Endothelial cell of umbilical vein (primary cell): Measurements from ENCODE around the gene LBX2. TPM values are rescaled to one million over a fixed set of nuclear protein-coding genes. Genes with fewer than 3 reads are reported as not detected.

Experiments used
- BruUV-seq: library from RNA; stranded (reverse); fragments of 400-500 nt; replicated peaks from 2 replicates; lab custom pipeline; 2021; lab: Mats Ljungman, UMichigan
- CTCF ChIA-PET: fragments of 300-600, 350-600 bp; sonication (Branson Sonifier 250); formaldehyde crosslinking; loops from one replicate; lab custom pipeline; 2021; ENCODE audit warnings: antibody characterized with exemption, inconsistent platforms; lab: Charles Lee
- POLR2A ChIA-PET: fragments of 300-600, 350-600 bp; sonication (Branson Sonifier 250); formaldehyde crosslinking; loops from one replicate; lab custom pipeline; 2021; ENCODE audit warnings: antibody characterized with exemption, inconsistent platforms; lab: Charles Lee
- DNase-seq: peaks from one replicate; pipeline ENCODE4 v3.0.0-alpha.2; 2011; ENCODE audit warnings: low read depth, low spot score
- FAIRE-seq: peaks from 2 replicates; lab custom pipeline; 2011; peaks lifted over from hg19 to GRCh38; lab: Jason Lieb, UNC
- H2AFZ ChIP-seq: 2 replicates; pipeline ENCODE4 v1.6.0; 2012; ENCODE audit warnings: low read depth, low read length, control low read depth, inconsistent platforms
- H3K27ac ChIP-seq: 2 replicates; pipeline ENCODE4 v1.5.1; 2011; ENCODE audit warnings: low read depth, mild to moderate bottlenecking, control low read depth, low read length, moderate library complexity; ENCODE audit not compliant: insufficient read depth
- H3K27me3 ChIP-seq, 2 experiments: 2 replicates each; pipeline versions ENCODE4 v1.6.0 to v1.6.1; 2011; ENCODE audit warnings: low read length in 2 of 2, mixed read lengths in 1 of 2; ENCODE audit not compliant: control insufficient read depth in 2 of 2, insufficient read depth in 2 of 2
- H3K36me3 ChIP-seq, 2 experiments: 2 replicates in 1 of 2; 3 replicates in 1 of 2; pipeline ENCODE4 v1.5.1; 2011; ENCODE audit warnings: low read length in 2 of 2, mild to moderate bottlenecking in 1 of 2, moderate library complexity in 1 of 2; ENCODE audit not compliant: control insufficient read depth in 2 of 2, insufficient read depth in 2 of 2; ENCODE audit errors: extremely low read depth in 1 of 2
- H3K4me1 ChIP-seq: 3 replicates; pipeline ENCODE4 v1.5.1; 2011; ENCODE audit warnings: mild to moderate bottlenecking, low read length; ENCODE audit not compliant: control insufficient read depth, insufficient read depth; ENCODE audit errors: extremely low read depth
- H3K4me2 ChIP-seq: 2 replicates; pipeline ENCODE4 v1.6.1; 2011; ENCODE audit warnings: low read length, control low read depth, mixed read lengths; ENCODE audit not compliant: insufficient read depth
- H3K4me3 ChIP-seq, 3 experiments: fragments of 200-600 bp in 1 of 3; sonication (generic), shearing (Covaris generic) in 1 of 3; replicated peaks in 1 of 3; 2 replicates each; pipeline ENCODE4 v1.5.1; 2011 to 2016; ENCODE audit warnings: control low read depth in 3 of 3, low read length in 3 of 3, mild to moderate bottlenecking in 2 of 3, inconsistent platforms in 1 of 3, low read depth in 1 of 3, moderate library complexity in 1 of 3; ENCODE audit not compliant: insufficient read depth in 1 of 3
- H3K79me2 ChIP-seq: 2 replicates; pipeline ENCODE4 v1.6.0; 2012; ENCODE audit warnings: low read length, inconsistent platforms; ENCODE audit not compliant: control insufficient read depth, insufficient read depth
- H3K9ac ChIP-seq: replicated peaks from 2 replicates; pipeline ENCODE3; 2011; ENCODE audit warnings: low read length, control low read depth; ENCODE audit not compliant: insufficient read depth; ENCODE audit errors: extremely low read depth
- H3K9me1 ChIP-seq: replicated peaks from 3 replicates; pipeline ENCODE4 v1.6.0; 2011; ENCODE audit warnings: mild to moderate bottlenecking, low read length; ENCODE audit not compliant: control insufficient read depth, insufficient read depth; ENCODE audit errors: extremely low read depth
- H3K9me3 ChIP-seq: replicated peaks from 2 replicates; pipeline ENCODE4 v1.5.1; 2012; ENCODE audit warnings: low read length, inconsistent platforms; ENCODE audit not compliant: control insufficient read depth, insufficient read depth
- H4K20me1 ChIP-seq: replicated peaks from 2 replicates; pipeline ENCODE3; 2011; ENCODE audit warnings: mild to moderate bottlenecking, low read length; ENCODE audit not compliant: control insufficient read depth, insufficient read depth; ENCODE audit errors: extremely low read depth
- CTCF ChIP-seq, 2 donors: IDR thresholded peaks; 1 replicate in 1 of 2; 2 replicates in 1 of 2; pipeline ENCODE4 v1.5.1; 2011; ENCODE audit warnings: low read length in 2 of 2, mild to moderate bottlenecking in 2 of 2, moderate library complexity in 2 of 2, control low read depth in 1 of 2, inconsistent platforms in 1 of 2, low read depth in 1 of 2; ENCODE audit not compliant: insufficient read depth in 1 of 2; ENCODE audit errors: extremely low read depth in 1 of 2
- EZH2 ChIP-seq: IDR thresholded peaks from 2 replicates; pipeline ENCODE4 v1.6.1; 2012; ENCODE audit warnings: borderline replicate concordance, low read depth, mild to moderate bottlenecking, moderate library complexity, low read length, inconsistent platforms; ENCODE audit not compliant: severe bottlenecking
- FOS ChIP-seq: IDR thresholded peaks from 2 replicates; pipeline ENCODE4 v1.6.1; 2011; ENCODE audit warnings: mild to moderate bottlenecking, low read length, moderate library complexity, borderline replicate concordance; ENCODE audit not compliant: insufficient read depth
- GATA2 ChIP-seq: IDR thresholded peaks from 2 replicates; pipeline ENCODE4 v1.7.0; 2011; ENCODE audit warnings: low read depth, mild to moderate bottlenecking, moderate library complexity, mixed read lengths, low read length; ENCODE audit not compliant: insufficient read length, insufficient read depth
- JUN ChIP-seq: IDR thresholded peaks from 2 replicates; pipeline ENCODE4 v1.6.1; 2011; ENCODE audit warnings: borderline replicate concordance, low read depth; ENCODE audit not compliant: insufficient read length, insufficient read depth
- MAX ChIP-seq: IDR thresholded peaks from 2 replicates; pipeline ENCODE4 v1.6.1; 2011; ENCODE audit not compliant: insufficient read depth, insufficient read length
- MYC ChIP-seq: IDR thresholded peaks from one replicate; pipeline ENCODE4 v1.6.1; 2011; ENCODE audit warnings: mild to moderate bottlenecking, low read depth, low read length
- POLR2A ChIP-seq: IDR thresholded peaks from 2 replicates; pipeline ENCODE4 v1.6.1; 2012; ENCODE audit warnings: low read depth, mild to moderate bottlenecking, control low read depth, low read length
- POLR2AphosphoS5 ChIP-seq: IDR thresholded peaks from 2 replicates; pipeline ENCODE4 v1.6.1; 2012; ENCODE audit warnings: low read depth, mild to moderate bottlenecking, control low read depth, low read length, moderate library complexity; ENCODE audit not compliant: insufficient read depth
- dilution Hi-C: fragments of 300-500 bp; cut with MboI; formaldehyde crosslinking; loops from one replicate; pipeline ENCODE4 v1.15.0; 2019; ENCODE audit warnings: low sequenced_read_pairs; ENCODE audit not compliant: extremely low pct_ligation_motif_present
- intact Hi-C: fragments of 100-400 bp; cut with micrococcal nuclease; formaldehyde crosslinking; loops from one replicate; pipeline ENCODE4 v1.10.0; 2022
- polyA plus RNA-seq, 4 experiments: library from polyadenylated mRNA; depleted of rRNA in 3 of 4; stranded (reverse) in 3 of 4; unstranded in 1 of 4; fragments of >200 nt; gene quantifications; 2 replicates each; pipeline versions ENCODE4 v1.2.1 to v1.2.3, GENCODE V29; 2011 to 2012; ENCODE audit warnings: missing spikeins in 1 of 4
- total RNA-seq: library from RNA; stranded (reverse); gene quantifications from 2 replicates; pipeline ENCODE4 v1.2.3, GENCODE V29; 2021

The LBX2 gene
- total and polyA plus RNA-seq, 2 donors (not counting 3 experiments of a cell fraction or from before 2014, with no cell fraction given), result 2.8 to 3.8 TPM

GRCh38 chr2:74515981-74516633 is 16.7 kb upstream of the LBX2 start:
- H3K9ac ChIP-seq, result no peak overlapping the region
- DNase-seq (peak; percentile 61), FAIRE-seq (peak; percentile 53)
- H3K79me2 ChIP-seq, result no peaks in the 10 kb centered on the region
- H3K36me3 ChIP-seq, result no peaks in the 10 kb centered on the region
- ChIA-PET CTCF (interaction anchor here (1.4 kb wide), 1 partner anchor 8 kb away, joined by 3 read pairs; no protein-coding TSS in a partner anchor), POLR2A (no interaction called here)
- peaks cover 7% of the 10 kb centered on the region for H3K4me1 ChIP-seq
- H2AFZ ChIP-seq, result peak overlapping the region; percentile 69
- TF ChIP-seq EZH2, result no peak
- no peak for TF ChIP-seq MYC
- no peak for TF ChIP-seq JUN
- TF ChIP-seq FOS, result no peak
- no peak for TF ChIP-seq CTCF (IDR thresholded peaks at IDR 0.05; ENCODE audit: extremely low read depth in 1 of 2, insufficient read depth in 1 of 2, low read depth in 1 of 2, low read length in 2 of 2)
- TF ChIP-seq POLR2A, result no peak
- no peak for TF ChIP-seq GATA2
- no peak for TF ChIP-seq MAX
- no peak for TF ChIP-seq POLR2AphosphoS5
- intact Hi-C loops, result loop anchor here (1.0 kb wide), 1 partner anchor 13 kb away; the partner anchor contains the start of genes AUP1 and HTRA2
- no peaks in the 10 kb centered on the region for H3K9me3 ChIP-seq
- no peaks in the 10 kb centered on the region for H4K20me1 ChIP-seq
- dilution Hi-C loops, result no loop called here
- no TSS peak for BruUV-seq
- H3K4me2 ChIP-seq, result no peak overlapping the region
- H3K27ac ChIP-seq, result no peak overlapping the region
- no peak overlapping the region for H3K4me3 ChIP-seq
- H3K27me3 ChIP-seq, result peaks cover 82 to 96% of the 10 kb centered on the region in 2 experiments
- no peaks in the 10 kb centered on the region for H3K9me1 ChIP-seq
